GM19395 (cell line): Measurements from ENCODE around the gene GSTA5.
"Not testable (repeated sequence)": the region's sequence is repeated elsewhere in the genome, so short reads cannot be mapped to it uniquely, and the experiment has no call there.

Source experiments
- ATAC-seq: cut with Tn5 transposase; IDR thresholded peaks from one replicate; pipeline ENCODE4 v1.9.1; 2021; ENCODE audit warnings: mild to moderate bottlenecking, moderate library complexity; ENCODE audit not compliant: unreplicated experiment

GSTA5 gene

DNA sequence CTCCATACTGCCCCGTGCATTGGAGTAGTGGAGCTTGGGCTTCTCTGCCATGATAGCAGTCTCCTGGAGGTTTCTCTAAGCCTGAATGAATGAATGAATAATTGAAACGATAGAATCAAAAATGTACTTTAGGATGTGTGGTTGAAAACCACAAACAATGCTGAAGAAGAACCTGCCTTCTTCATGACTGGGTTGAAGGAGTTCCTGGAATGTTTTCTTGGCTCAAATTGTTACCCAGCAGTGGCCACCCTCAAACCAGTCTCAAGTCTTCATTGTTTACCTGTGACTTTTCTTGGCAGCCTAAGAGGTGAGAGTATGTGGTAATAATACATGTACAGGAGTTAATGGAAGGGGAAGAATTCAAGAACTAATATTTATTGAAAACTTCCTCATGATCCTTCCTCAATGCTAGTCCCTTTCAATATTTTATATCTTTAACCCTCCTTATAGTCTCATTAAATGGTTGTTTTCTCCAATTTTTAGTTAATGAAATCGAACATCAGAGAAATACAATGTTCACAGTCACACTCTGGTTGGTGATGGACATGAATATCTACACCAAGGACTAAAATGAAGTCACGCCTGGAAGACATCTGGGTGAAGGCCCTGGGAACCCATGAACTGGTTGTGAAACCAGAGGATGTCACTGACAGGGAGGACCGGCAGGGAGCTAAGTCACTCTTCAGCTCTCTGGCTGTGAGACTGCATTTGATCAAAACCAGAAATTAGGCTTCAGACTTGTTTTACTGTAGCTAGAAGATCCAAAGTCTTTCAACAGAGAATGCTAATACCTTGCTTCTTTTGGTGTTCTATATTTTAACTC lies at the start of gene GSTA5:
TSS of gene GSTA5 (minus strand) at position 51 of the 823 bp plus-strand sequence.
- ATAC-seq, result no peak

GRCh38 chr6:52890018-52890417 lies 49.4 kb upstream of the GSTA5 start:
- ATAC-seq, result no peak

DNA sequence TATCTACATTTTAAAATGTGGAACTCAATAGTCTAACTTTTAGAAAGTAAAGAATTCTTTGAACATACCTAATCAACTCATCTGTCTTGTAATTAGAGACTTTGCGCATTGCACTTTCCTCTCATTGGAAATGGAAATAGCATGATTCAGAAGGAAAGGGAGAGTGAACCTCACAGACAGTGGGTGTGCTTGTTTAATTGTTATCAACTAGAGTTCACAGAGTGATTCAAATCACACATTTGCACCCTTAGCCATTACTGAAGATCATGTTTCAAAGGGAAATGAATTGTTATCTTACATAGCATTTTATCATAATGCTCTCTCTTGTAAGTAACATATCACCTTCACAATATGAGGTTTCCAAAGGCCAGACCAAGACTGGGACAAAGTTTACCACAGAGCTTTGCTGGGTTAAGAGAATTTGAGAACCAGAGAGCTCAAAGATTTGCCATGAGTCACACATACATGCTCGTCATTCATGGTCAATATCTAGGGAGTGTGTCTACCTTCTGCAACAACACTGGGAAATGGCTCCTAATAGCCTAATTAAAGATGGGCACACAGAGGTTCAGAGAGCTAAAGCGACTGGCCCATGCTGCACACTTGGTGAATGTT lies 47.4 kb upstream of the GSTA5 start:
- ATAC-seq, result no peak

DNA sequence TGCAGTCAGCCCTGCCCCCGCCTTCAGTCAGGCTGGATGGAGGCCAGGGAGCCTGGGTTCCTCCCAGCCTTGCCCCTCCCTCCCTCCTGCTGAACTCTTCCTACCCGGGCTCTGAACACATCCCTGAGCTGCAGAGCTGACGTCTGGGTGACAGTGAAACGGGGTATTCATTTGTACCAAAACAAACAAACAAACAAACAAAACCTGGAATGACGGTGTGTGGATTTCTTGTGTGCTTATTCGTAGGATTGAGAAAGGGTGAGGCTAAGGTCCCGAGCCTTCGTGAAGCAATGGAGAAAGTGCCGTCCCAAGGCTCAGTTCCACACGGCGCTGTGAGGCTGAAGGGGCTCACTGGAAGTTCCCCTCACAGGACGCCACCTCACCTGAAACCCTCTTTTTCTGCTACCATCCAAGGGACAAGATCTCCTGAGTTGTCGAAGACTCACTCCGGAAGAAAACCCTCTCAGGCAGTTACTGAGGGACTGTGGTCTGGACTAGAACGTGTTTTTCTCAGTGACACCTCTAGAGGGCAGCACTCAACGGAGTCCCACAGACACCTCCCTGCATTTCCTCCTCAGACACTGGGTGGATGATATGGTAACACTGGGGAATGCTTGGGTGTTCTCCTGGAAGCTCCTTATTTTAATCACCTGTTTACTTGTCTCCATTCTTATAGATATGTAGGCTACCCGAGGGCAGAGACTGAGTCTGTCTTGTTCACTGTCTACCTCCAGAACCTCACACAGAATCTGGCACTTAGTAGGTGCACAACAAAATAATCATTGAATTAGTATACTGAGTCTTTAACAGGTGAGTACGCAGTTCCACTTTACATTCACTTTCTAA lies 41.6 kb upstream of the GSTA5 start:
- ATAC-seq, result peak; percentile 100

DNA sequence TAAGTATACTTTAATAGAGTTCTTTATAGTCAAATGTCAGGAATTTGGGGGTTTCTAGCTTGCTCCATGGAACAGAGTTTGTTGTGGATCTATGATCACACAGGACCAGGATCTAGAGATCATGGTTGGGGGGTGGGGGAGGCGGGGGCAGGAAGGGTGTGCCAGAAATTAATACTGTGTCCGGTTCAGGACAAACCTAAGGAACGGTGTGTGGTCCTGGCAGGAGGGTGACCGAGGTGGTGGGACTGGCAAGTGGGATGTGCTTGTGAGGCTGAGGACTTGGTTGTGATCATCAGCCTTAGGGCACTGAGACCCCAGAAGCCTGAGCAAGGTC lies 41.0 kb upstream of the GSTA5 start:
- ATAC-seq, result no peak

GRCh38 chr6:52877786-52878185 lies 37.2 kb upstream of the GSTA5 start:
- ATAC-seq, result no peak

GRCh38 chr6:52877168-52877567 lies 36.6 kb upstream of the GSTA5 start:
- no peak for ATAC-seq

GRCh38 chr6:52876056-52876787 lies 35.6 kb upstream of the GSTA5 start:
- ATAC-seq, result no peak

- no peak for ATAC-seq
These were observed 31.4 kb upstream of the GSTA5 start for GRCh38 chr6:52872031-52872430.

DNA sequence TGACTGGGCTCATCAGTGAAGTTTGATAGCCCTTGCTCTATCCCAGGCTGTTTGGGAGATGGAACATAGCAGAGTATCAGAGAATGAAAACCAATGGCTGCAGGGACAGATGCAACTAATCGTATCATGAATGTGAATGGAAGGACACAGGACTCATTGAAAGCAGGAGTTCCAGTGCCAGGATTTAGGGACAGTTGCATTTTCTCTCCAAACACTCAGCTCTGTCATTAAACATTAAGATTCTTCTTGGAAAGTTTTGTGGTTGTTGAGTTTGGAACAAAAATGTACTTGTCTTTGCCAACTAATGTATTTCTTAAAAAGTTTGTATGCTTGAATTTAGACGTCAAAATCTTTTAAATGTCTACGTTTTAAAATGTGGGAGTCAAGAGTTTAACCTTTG lies 31.0 kb upstream of the GSTA5 start:
- ATAC-seq, result no peak

GRCh38 chr6:52870335-52871091 lies 29.9 kb upstream of the GSTA5 start:
- not testable (repeated sequence) for ATAC-seq

DNA sequence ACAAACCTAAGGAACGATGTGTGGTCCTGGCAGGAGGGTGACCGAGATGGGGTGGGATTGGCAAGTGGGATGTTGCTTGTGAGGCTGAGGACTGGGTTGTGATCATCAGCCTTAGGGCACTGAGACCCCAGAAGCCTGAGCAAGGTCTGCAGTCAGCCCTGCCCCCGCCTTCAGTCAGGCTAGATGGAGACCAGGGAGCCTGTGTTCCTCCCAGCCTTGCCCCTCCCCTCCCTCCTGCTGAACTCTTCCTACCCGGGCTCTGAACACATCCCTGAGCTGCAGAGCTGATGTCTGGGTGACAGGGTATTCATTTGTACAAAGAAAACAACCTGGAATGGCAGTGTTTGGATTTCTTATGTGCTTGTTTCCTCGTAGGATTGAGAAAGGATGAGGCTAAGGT lies 28.3 kb upstream of the GSTA5 start:
- ATAC-seq, result not testable (repeated sequence)

- ATAC-seq, result no peak
These were observed 27.6 kb upstream of the GSTA5 start for GRCh38 chr6:52868240-52868639.

DNA sequence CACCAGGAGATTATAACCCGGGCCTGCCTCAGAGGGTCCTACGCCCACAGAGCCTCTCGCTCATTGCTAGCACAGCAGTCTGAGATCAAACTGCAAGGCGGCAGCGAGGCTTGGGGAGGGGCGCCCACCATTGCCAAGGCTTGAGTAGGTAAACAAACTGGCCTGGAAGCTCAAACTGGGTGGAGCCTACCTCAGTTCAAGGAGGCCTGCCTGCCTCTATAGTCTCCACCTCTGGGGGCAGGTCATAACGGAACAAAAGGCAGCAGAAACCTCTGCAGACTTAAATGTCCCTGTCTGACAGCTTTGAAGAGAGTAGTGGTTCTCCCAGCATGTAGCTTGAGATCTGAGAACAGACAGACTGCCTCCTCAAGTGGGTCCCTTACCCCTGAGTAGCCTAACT lies 20.5 kb upstream of the GSTA5 start:
- ATAC-seq, result not testable (repeated sequence)

- no peak for ATAC-seq
These were observed 17.8 kb upstream of the GSTA5 start for GRCh38 chr6:52858416-52858815.

DNA sequence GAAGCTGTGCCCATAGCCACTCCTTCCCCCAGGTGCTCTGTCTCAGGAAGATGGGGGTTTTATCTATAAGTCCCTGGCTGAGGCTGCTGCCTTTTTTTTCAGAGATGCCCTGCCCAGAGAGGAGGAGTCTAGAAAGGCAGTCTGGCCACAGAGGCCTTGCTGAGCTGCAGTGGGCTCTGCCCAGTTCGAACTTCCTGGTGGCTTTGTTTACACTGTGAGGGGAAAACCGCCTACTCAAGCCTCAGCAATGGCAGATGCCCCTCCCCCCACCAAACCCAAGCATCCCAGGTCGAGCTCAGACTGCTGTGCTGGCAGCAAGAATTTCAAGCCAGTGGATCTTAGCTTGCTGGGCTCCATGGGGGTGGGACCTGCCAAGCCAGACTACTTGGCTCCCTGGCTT lies 15.5 kb upstream of the GSTA5 start:
- ATAC-seq, result not testable (repeated sequence)

GRCh38 chr6:52849137-52849536 lies 8.5 kb upstream of the GSTA5 start:
- no peak for ATAC-seq

DNA sequence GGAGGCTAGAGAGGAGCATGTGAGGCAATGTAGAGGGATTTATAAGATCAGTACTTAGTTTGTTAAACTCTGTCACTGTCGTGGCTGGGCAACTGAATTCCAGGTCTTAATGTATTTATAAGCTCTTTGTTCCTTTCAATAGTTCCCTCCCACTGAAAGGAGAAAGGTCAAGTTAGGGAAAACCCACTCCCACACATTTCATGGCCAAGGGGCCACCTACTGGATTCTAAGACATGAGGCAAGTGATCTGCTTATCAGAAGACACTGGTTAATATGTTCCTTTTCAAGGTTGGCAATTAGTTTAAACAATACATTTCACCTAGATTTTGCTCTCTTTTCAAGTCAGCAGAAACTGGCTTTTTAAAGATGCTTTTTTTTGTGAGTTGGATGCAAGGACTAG lies 5.4 kb upstream of the GSTA5 start:
- ATAC-seq, result no peak

- ATAC-seq, result no peak
These were observed 3.0 kb upstream of the GSTA5 start for GRCh38 chr6:52843605-52844004.
